ENCODE data around the gene PSMD12.

DNA sequence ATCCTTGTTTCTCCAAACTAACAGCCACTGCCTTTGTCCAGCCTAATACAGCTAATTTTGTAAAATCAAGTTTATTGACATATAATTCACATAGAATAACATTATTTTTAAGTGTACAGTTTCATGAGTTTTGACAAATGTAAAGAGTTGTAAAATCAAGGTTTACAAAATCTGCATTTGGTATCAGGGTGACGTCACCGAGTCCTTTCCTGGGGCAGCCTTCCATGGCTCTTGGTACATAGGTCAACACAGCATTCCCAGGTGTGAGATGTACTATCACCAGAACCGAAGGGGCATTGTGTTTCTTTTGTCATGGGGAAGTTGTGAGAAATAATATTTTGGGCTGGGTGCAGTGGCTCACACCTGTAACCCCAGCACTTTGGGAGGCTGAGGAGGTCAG lies 42.9 kb downstream of the PSMD12 start:
- TF ChIP-seq, protein P1, sequence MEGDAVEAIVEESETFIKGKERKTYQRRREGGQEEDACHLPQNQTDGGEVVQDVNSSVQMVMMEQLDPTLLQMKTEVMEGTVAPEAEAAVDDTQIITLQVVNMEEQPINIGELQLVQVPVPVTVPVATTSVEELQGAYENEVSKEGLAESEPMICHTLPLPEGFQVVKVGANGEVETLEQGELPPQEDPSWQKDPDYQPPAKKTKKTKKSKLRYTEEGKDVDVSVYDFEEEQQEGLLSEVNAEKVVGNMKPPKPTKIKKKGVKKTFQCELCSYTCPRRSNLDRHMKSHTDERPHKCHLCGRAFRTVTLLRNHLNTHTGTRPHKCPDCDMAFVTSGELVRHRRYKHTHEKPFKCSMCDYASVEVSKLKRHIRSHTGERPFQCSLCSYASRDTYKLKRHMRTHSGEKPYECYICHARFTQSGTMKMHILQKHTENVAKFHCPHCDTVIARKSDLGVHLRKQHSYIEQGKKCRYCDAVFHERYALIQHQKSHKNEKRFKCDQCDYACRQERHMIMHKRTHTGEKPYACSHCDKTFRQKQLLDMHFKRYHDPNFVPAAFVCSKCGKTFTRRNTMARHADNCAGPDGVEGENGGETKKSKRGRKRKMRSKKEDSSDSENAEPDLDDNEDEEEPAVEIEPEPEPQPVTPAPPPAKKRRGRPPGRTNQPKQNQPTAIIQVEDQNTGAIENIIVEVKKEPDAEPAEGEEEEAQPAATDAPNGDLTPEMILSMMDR (IDR thresholded peaks at IDR 0.05; ENCODE audit: extremely low read depth in 1 of 2, insufficient read depth in 1 of 2, low read depth in 1 of 2, low read length in 2 of 2) = no peak
- no peak for TF ChIP-seq MYC (IDR thresholded peaks at IDR 0.05; ENCODE audit: low read depth, low read length)
- no peak for TF ChIP-seq POLR2AphosphoS5 (IDR thresholded peaks at IDR 0.05; ENCODE audit: insufficient read depth, low read depth, low read length)
- no peak for TF ChIP-seq EZH2 (IDR thresholded peaks at IDR 0.05; ENCODE audit: borderline replicate concordance, low read depth, low read length, severe bottlenecking)
